ENCODE measurements around the gene GNG12. TPM values are rescaled to one million over a fixed set of nuclear protein-coding genes. Genes with fewer than 3 reads are reported as not detected.
A peak's percentile ranks its signal among the peaks of the same experiment; 100 is the strongest.

GNG12 gene
- polyA plus RNA-seq, 4 donors: 52.8 to 162 (median 126) TPM

DNA sequence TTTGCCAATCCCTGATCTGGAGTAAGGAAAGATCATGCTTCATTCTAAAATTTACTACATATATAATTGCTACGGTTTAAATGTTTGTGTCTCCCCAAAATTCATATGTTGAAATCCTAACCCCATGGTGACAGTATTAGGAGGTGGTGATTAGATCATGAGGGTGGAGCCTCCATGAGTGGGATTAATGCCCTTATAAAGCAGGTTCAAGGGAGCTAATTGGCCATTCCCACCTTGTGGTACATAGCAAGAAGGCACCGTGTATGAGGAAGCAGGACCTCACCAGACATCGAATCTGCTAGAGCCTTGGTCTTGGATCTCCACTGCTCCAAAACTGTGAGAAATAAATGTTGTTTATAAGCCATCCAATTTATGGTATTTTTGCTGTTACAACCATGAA, 92.7 kb downstream of the GNG12 start:
- no peak for FAIRE-seq

GRCh38 chr1:67739361-67739760, 93.9 kb downstream of the GNG12 start:
- H3K4me1 ChIP-seq (ENCODE audit: control insufficient read depth in 3 of 3, insufficient read depth in 2 of 3, low read depth in 1 of 3, low read length in 2 of 3): peaks cover 17 to 30% (median 19%) of the 10 kb centered on the region in 3 donors

More for the DNA sequence above, 92.7 kb downstream of the GNG12 start:
- no peaks in the 10 kb centered on the region for H3K27me3 ChIP-seq (ENCODE audit: control insufficient read depth in 3 of 3, insufficient read depth in 3 of 3, low read length in 3 of 3)
- H3K4me3 ChIP-seq (ENCODE audit: low read depth in 1 of 3, low read length in 3 of 3): no peak overlapping the region
- H3K4me1 ChIP-seq (ENCODE audit: control insufficient read depth in 3 of 3, insufficient read depth in 2 of 3, low read depth in 1 of 3, low read length in 2 of 3): peaks cover 14 to 34% (median 16%) of the 10 kb centered on the region in 3 donors
- DNase-seq: no peak
- peak overlapping the region in 1 of 3 donors; percentile 75 for H3K27ac ChIP-seq (ENCODE audit: low read depth in 1 of 3, low read length in 2 of 3)
- 76 to 83% (median 78%) methylated on average over 3 of the region's 3 CpGs for WGBS, 3 donors
- H3K36me3 ChIP-seq (ENCODE audit: control insufficient read depth in 3 of 3, insufficient read depth in 2 of 3, low read depth in 1 of 3, low read length in 3 of 3): peaks cover 0 to 21% (median 0%) of the 10 kb centered on the region in 3 donors
- no peaks in the 10 kb centered on the region for H3K9me3 ChIP-seq (ENCODE audit: control insufficient read depth in 2 of 2, insufficient read depth in 1 of 2, low read depth in 1 of 2, low read length in 1 of 2)

DNA sequence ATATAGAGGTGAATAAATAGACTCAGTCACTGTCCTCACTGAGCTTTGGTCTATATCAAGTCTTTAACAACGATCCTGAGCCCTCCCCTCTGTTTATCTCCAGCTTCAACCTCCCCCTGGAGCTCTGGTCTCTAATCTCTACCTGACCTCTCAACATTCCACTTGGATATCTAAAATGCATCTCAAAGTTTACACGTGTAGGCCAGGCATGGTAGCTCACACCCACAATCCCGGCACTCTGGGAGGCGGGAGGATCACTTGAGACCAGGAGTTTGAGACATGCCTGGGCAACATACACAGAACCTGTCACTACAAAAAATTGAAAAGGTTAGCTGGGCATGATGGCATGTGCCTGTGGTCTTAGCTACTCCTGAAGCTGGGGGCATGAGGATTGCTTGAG, 94.9 kb downstream of the GNG12 start:
- no peaks in the 10 kb centered on the region for H3K9me3 ChIP-seq (ENCODE audit: control insufficient read depth in 2 of 2, insufficient read depth in 1 of 2, low read depth in 1 of 2, low read length in 1 of 2)
- H3K36me3 ChIP-seq (ENCODE audit: control insufficient read depth in 3 of 3, insufficient read depth in 2 of 3, low read depth in 1 of 3, low read length in 3 of 3): peaks cover 0 to 26% (median 0%) of the 10 kb centered on the region in 3 donors
- H3K4me3 ChIP-seq (ENCODE audit: low read depth in 1 of 3, low read length in 3 of 3): no peak overlapping the region
- peaks cover 17 to 30% (median 25%) of the 10 kb centered on the region in 3 donors for H3K4me1 ChIP-seq (ENCODE audit: control insufficient read depth in 3 of 3, insufficient read depth in 2 of 3, low read depth in 1 of 3, low read length in 2 of 3)
- DNase-seq (no peak), FAIRE-seq (no peak)
- 50 to 71% (median 64%) methylated on average over 4 of the region's 4 CpGs for WGBS, 3 donors
- H3K27ac ChIP-seq (ENCODE audit: low read depth in 1 of 3, low read length in 2 of 3): peak overlapping the region in 1 of 3 donors; percentile 14
- H3K27me3 ChIP-seq (ENCODE audit: control insufficient read depth in 3 of 3, insufficient read depth in 3 of 3, low read length in 3 of 3): no peaks in the 10 kb centered on the region

More at GRCh38 chr1:67739361-67739760, 93.9 kb downstream of the GNG12 start:
- no peak for FAIRE-seq
- Histone ChIP-seq H3K9me3 (ENCODE audit: control insufficient read depth in 2 of 2, insufficient read depth in 1 of 2, low read depth in 1 of 2, low read length in 1 of 2) (no peaks in the 10 kb centered on the region), H3K27ac (ENCODE audit: low read depth in 1 of 3, low read length in 2 of 3) (no peak overlapping the region), H3K36me3 (ENCODE audit: control insufficient read depth in 3 of 3, insufficient read depth in 2 of 3, low read depth in 1 of 3, low read length in 3 of 3) (peaks cover 0 to 23% (median 0%) of the 10 kb centered on the region in 3 donors), H3K4me3 (ENCODE audit: low read depth in 1 of 3, low read length in 3 of 3) (no peak overlapping the region), H3K27me3 (ENCODE audit: control insufficient read depth in 3 of 3, insufficient read depth in 3 of 3, low read length in 3 of 3) (no peaks in the 10 kb centered on the region)
- 94 to 95% (median 95%) methylated on average over 5 of the region's 5 CpGs for WGBS, 3 donors
- DNase-seq: no peak

DNA sequence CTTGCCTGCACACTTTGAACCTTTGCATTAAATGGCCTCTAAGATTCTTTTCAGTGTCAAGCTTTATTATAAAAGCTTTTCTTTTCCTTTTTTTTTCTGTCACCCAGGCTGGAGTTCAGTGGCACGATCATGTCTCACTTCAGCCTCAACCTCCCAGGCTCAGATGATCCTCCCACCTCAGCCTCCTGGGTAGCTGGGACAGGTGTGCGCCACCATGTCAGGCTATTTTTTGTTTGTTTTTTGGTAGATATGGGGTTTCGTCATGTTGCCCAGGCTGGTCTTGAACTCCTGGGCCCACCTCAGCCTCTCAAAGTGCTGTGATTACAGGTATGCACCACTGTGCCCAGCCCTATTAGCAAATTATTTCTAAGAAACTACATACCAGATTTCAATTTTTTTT, 95.4 kb downstream of the GNG12 start:
- 96 to 97% (median 97%) methylated on average over 3 of the region's 3 CpGs for WGBS, 3 donors
- FAIRE-seq: no peak
- no peak for DNase-seq

DNA sequence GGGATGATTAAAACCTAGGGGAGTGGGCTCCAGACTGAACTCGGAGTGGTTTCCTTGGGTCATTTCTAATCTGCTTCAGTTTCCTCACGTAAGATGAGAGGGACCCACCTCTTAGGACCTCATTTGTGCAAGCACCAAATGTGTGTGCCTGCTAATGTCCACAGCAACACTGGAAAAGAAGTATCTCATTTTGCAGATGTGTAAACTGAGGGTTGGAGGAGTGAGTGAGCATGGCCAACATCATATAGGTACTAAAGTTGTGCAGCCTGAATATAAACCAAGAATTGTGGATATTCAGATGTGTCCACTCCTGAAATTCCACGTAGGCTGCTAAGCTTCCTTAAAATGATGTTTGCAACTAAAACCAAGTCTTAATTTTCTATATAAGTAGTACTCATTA, 96.5 kb downstream of the GNG12 start:
- Histone ChIP-seq H3K27ac (ENCODE audit: low read depth in 1 of 3, low read length in 2 of 3) (peak overlapping the region; percentile 17 to 95 (median 72)), H3K27me3 (ENCODE audit: control insufficient read depth in 3 of 3, insufficient read depth in 3 of 3, low read length in 3 of 3) (no peaks in the 10 kb centered on the region), H3K36me3 (ENCODE audit: control insufficient read depth in 3 of 3, insufficient read depth in 2 of 3, low read depth in 1 of 3, low read length in 3 of 3) (peaks cover 0 to 30% (median 0%) of the 10 kb centered on the region in 3 donors), H3K9me3 (ENCODE audit: control insufficient read depth in 2 of 2, insufficient read depth in 1 of 2, low read depth in 1 of 2, low read length in 1 of 2) (no peaks in the 10 kb centered on the region), H3K4me3 (ENCODE audit: low read depth in 1 of 3, low read length in 3 of 3) (no peak overlapping the region), H3K4me1 (ENCODE audit: control insufficient read depth in 3 of 3, insufficient read depth in 2 of 3, low read depth in 1 of 3, low read length in 2 of 3) (peaks cover 24 to 31% (median 27%) of the 10 kb centered on the region in 3 donors)
- DNase-seq (no peak), FAIRE-seq (no peak)
- WGBS, 3 donors: 77 to 86% (median 82%) methylated on average over 3 of the region's 3 CpGs

More for the DNA sequence above, 95.4 kb downstream of the GNG12 start:
- no peak overlapping the region for H3K4me3 ChIP-seq (ENCODE audit: low read depth in 1 of 3, low read length in 3 of 3)
- H3K27ac ChIP-seq (ENCODE audit: low read depth in 1 of 3, low read length in 2 of 3): no peak overlapping the region
- H3K36me3 ChIP-seq (ENCODE audit: control insufficient read depth in 3 of 3, insufficient read depth in 2 of 3, low read depth in 1 of 3, low read length in 3 of 3): peaks cover 0 to 27% (median 0%) of the 10 kb centered on the region in 3 donors
- H3K4me1 ChIP-seq (ENCODE audit: control insufficient read depth in 3 of 3, insufficient read depth in 2 of 3, low read depth in 1 of 3, low read length in 2 of 3): peaks cover 19 to 29% (median 24%) of the 10 kb centered on the region in 3 donors
- no peaks in the 10 kb centered on the region for H3K9me3 ChIP-seq (ENCODE audit: control insufficient read depth in 2 of 2, insufficient read depth in 1 of 2, low read depth in 1 of 2, low read length in 1 of 2)
- H3K27me3 ChIP-seq (ENCODE audit: control insufficient read depth in 3 of 3, insufficient read depth in 3 of 3, low read length in 3 of 3): no peaks in the 10 kb centered on the region

DNA sequence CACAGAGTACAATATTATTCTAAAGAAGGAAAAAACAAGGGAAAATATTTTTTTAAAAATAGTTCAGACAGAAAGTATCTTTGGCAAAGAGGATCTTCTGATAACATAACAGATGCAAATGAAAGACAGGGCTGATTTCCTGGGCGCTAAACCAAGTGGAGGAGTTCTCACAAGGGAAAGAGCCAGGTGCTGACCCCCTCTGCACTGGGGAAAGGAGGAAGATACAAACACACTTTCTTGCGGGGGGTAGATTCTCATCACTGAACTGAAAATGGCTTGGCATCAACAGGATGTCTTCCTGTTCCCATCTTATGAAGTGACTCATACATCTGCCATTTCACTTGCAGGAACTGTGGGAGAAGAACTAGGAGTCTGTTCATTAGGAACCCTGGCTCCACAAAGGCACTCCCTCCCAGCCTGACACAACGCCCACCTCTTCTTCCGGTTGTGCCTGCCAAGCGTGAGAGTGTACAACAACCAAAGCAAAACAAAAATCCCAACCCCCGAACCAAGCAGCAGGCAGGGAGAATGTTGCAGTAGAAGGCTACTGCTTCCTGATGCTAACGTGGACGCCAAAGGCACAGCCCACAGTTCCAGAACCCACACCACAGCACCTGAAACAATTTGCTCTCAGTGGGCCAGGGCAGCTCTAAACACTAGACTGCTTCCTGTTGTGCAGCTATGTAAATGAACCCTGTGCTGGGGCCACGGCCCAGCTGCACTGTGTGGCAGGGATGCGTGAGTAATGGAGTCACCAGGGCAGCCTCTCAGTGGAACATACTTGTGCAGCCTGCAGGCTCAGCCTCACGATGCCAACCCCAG, 97.2 kb downstream of the GNG12 start:
- Histone ChIP-seq H3K4me1 (ENCODE audit: control insufficient read depth in 3 of 3, insufficient read depth in 2 of 3, low read depth in 1 of 3, low read length in 2 of 3) (peaks cover 22 to 25% (median 24%) of the 10 kb centered on the region in 3 donors), H3K4me3 (ENCODE audit: low read depth in 1 of 3, low read length in 3 of 3) (no peak overlapping the region), H3K27ac (ENCODE audit: low read depth in 1 of 3, low read length in 2 of 3) (peak overlapping the region; percentile 17 to 95 (median 72)), H3K27me3 (ENCODE audit: control insufficient read depth in 3 of 3, insufficient read depth in 3 of 3, low read length in 3 of 3) (no peaks in the 10 kb centered on the region), H3K9me3 (ENCODE audit: control insufficient read depth in 2 of 2, insufficient read depth in 1 of 2, low read depth in 1 of 2, low read length in 1 of 2) (no peaks in the 10 kb centered on the region), H3K36me3 (ENCODE audit: control insufficient read depth in 3 of 3, insufficient read depth in 2 of 3, low read depth in 1 of 3, low read length in 3 of 3) (peaks cover 0 to 30% (median 0%) of the 10 kb centered on the region in 3 donors)
- FAIRE-seq (no peak), DNase-seq (peak in 1 of 2 donors; percentile 82)
- WGBS, 3 donors: 8 to 13% (median 9%) methylated on average over 11 of the region's 11 CpGs

DNA sequence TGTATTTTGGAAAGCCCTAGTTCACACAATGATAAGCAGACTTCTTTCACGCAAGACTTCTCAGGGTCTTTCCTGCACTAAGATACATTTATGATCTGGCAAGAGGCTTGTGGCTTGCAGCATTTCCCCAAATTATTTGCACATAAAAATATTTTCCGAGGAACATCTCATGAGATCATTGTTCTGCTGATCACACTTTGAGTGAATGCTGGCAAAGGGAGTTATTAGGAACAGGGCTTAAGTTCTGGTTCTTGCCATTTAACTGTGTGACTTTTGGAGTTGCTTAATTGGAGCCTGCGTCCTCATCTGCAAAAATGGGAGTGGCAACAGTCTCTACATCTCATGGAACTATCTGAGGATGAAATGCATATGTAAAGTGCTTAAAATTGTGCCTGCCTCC, 98.1 kb downstream of the GNG12 start:
- peaks cover 0 to 30% (median 0%) of the 10 kb centered on the region in 3 donors for H3K36me3 ChIP-seq (ENCODE audit: control insufficient read depth in 3 of 3, insufficient read depth in 2 of 3, low read depth in 1 of 3, low read length in 3 of 3)
- peak overlapping the region in 1 of 3 donors; percentile 75 for H3K27ac ChIP-seq (ENCODE audit: low read depth in 1 of 3, low read length in 2 of 3)
- H3K4me3 ChIP-seq (ENCODE audit: low read depth in 1 of 3, low read length in 3 of 3): no peak overlapping the region
- FAIRE-seq: no peak
- H3K27me3 ChIP-seq (ENCODE audit: control insufficient read depth in 3 of 3, insufficient read depth in 3 of 3, low read length in 3 of 3): no peaks in the 10 kb centered on the region
- H3K9me3 ChIP-seq (ENCODE audit: control insufficient read depth in 2 of 2, insufficient read depth in 1 of 2, low read depth in 1 of 2, low read length in 1 of 2): no peaks in the 10 kb centered on the region
- no peak for DNase-seq
- H3K4me1 ChIP-seq (ENCODE audit: control insufficient read depth in 3 of 3, insufficient read depth in 2 of 3, low read depth in 1 of 3, low read length in 2 of 3): peaks cover 21 to 24% (median 22%) of the 10 kb centered on the region in 3 donors
- WGBS, 3 donors: 62 to 74% (median 71%) methylated on average over 3 of the region's 3 CpGs

- H3K27me3 ChIP-seq (ENCODE audit: control insufficient read depth in 3 of 3, insufficient read depth in 3 of 3, low read length in 3 of 3): no peaks in the 10 kb centered on the region
- FAIRE-seq (no peak), DNase-seq (no peak)
- WGBS, 3 donors: 82 to 83% (median 82%) methylated on average over 3 of the region's 3 CpGs
- H3K9me3 ChIP-seq (ENCODE audit: control insufficient read depth in 2 of 2, insufficient read depth in 1 of 2, low read depth in 1 of 2, low read length in 1 of 2): no peaks in the 10 kb centered on the region
- peaks cover 19 to 24% (median 22%) of the 10 kb centered on the region in 3 donors for H3K4me1 ChIP-seq (ENCODE audit: control insufficient read depth in 3 of 3, insufficient read depth in 2 of 3, low read depth in 1 of 3, low read length in 2 of 3)
- H3K4me3 ChIP-seq (ENCODE audit: low read depth in 1 of 3, low read length in 3 of 3): no peak overlapping the region
- peaks cover 0 to 30% (median 0%) of the 10 kb centered on the region in 3 donors for H3K36me3 ChIP-seq (ENCODE audit: control insufficient read depth in 3 of 3, insufficient read depth in 2 of 3, low read depth in 1 of 3, low read length in 3 of 3)
- peak overlapping the region in 1 of 3 donors; percentile 55 for H3K27ac ChIP-seq (ENCODE audit: low read depth in 1 of 3, low read length in 2 of 3)
Observed at GRCh38 chr1:67734323-67734690, 99.0 kb downstream of the GNG12 start.
